NB4 (cell line): ENCODE data around the gene HDGFL3.

Source experiments
- CTCF ChIP-seq: IDR thresholded peaks from one replicate; pipeline ENCODE4 v1.5.1; 2012; ENCODE audit warnings: low read depth, low read length
- MAX ChIP-seq: IDR thresholded peaks from 2 replicates; pipeline ENCODE4 v1.6.1; 2011; ENCODE audit warnings: low read depth, low read length
- POLR2A ChIP-seq: IDR thresholded peaks from 2 replicates; pipeline ENCODE4 v1.6.1; 2011; ENCODE audit warnings: mild to moderate bottlenecking; ENCODE audit not compliant: insufficient read length; ENCODE audit errors: extremely low read depth

GRCh38 chr15:83193721-83194120 is 13.9 kb downstream of the HDGFL3 start:
- TF ChIP-seq CTCF (no peak), MAX (no peak), POLR2A (no peak)
